Stimulated activated naive CD8-positive, alpha-beta T cell treated with anti-CD3 and anti-CD28 coated beads, Interleukin-15, amount 100 ng/mL, for 72 hours (primary cell): ENCODE data around the gene PDC.

Experiments
- ATAC-seq: fragments of 150-1000 bp; cut with Tn5 transposase; 2 replicates; pipeline ENCODE4 v1.10.0; 2021; ENCODE audit warnings: mild to moderate bottlenecking, moderate library complexity
- DNase-seq, 2 donors: peaks; one replicate each; pipeline ENCODE4 v3.0.0; 2021 to 2022
- H3K27ac Mint-ChIP-seq, 2 donors: one replicate each; pipeline ENCODE4 v1.8.0; 2022; ENCODE audit warnings: mild to moderate bottlenecking in 2 of 2, mixed read lengths in 2 of 2, moderate library complexity in 2 of 2
- H3K27me3 Mint-ChIP-seq: one replicate; pipeline ENCODE4 v1.8.0; 2022; ENCODE audit warnings: mixed read lengths
- H3K4me1 Mint-ChIP-seq: one replicate; pipeline ENCODE4 v1.8.0; 2022; ENCODE audit warnings: mild to moderate bottlenecking, mixed read lengths
- H3K4me3 Mint-ChIP-seq, 2 donors: one replicate each; pipeline ENCODE4 v1.8.0; 2022; ENCODE audit warnings: mild to moderate bottlenecking in 2 of 2, mixed read lengths in 2 of 2, moderate library complexity in 1 of 2
- H3K9me3 Mint-ChIP-seq, 2 donors: one replicate each; pipeline ENCODE4 v1.8.0; 2022; ENCODE audit warnings: mixed read lengths in 2 of 2

The PDC gene

DNA sequence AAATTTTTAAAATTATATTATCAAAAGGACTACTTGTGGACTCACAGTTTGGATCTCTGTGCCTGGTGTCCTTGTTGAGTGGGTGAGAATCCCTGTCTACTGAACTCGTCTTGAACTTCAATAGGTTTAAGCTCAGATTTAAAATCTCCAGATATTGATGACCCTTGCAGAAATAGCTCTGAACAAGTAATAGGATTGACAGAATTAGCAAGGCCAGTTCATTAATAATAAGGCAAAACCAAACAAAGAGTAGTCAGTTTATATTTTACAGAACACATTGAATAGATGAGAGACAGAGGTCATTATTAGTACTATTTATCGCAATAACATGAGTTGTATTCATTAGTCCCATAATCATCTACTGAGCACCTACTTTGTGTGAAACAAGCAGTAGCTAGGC lies at the start of gene PDC:
PDC (minus strand) TSS at position 101 of the 400 bp plus-strand sequence. CDS start 11,655 bp downstream, outside the sequence.
- no peak for ATAC-seq
- DNase-seq, result no peak
- peaks cover 3% of the 10 kb centered on the region for H3K27me3 Mint-ChIP-seq
- H3K4me1 Mint-ChIP-seq, result no peaks in the 10 kb centered on the region
- H3K4me3 Mint-ChIP-seq, result no peak within 1 kb of the TSS
- H3K9me3 Mint-ChIP-seq, result no peaks in the 10 kb centered on the region
- no peak within 1 kb of the TSS for H3K27ac Mint-ChIP-seq

- Mint-ChIP-seq H3K4me1 (no peaks in the 10 kb centered on the region), H3K27ac (no peak overlapping the region)
- DNase-seq, result no peak
Observed at GRCh38 chr1:186503190-186503589, 42.3 kb upstream of the PDC start.

DNA sequence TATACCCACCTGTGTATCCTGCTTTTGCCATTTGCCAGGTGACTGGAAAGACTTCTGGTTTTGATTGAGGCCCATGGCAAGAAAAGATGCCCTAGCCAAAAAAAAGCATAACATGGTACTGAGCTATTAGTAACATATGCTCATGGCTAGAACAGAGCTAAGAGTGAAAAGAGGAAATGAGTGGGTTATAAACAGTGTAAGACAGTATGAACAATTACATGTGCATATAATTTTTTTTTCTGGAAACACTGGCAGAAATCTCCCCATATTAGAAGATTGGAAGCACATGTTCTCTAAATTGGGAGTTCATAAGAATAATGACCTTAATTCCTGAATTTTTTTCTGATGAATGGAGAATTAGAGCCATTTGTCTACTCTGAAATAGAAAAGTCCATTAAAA lies 41.2 kb upstream of the PDC start:
- Mint-ChIP-seq H3K27me3 (no peaks in the 10 kb centered on the region), H3K4me3 (no peak overlapping the region), H3K27ac (no peak overlapping the region), H3K9me3 (peaks cover 0 to 5% of the 10 kb centered on the region in 2 donors), H3K4me1 (no peaks in the 10 kb centered on the region)
- no peak for ATAC-seq
- DNase-seq, result no peak

More at GRCh38 chr1:186503190-186503589, 42.3 kb upstream of the PDC start:
- peaks cover 5 to 7% of the 10 kb centered on the region in 2 donors for H3K9me3 Mint-ChIP-seq
- ATAC-seq, result no peak
- H3K27me3 Mint-ChIP-seq, result no peaks in the 10 kb centered on the region
- no peak overlapping the region for H3K4me3 Mint-ChIP-seq

GRCh38 chr1:186500804-186501203 lies 39.9 kb upstream of the PDC start:
- Mint-ChIP-seq H3K4me3 (no peak overlapping the region), H3K27me3 (no peaks in the 10 kb centered on the region), H3K9me3 (peaks cover 0 to 4% of the 10 kb centered on the region in 2 donors), H3K27ac (no peak overlapping the region), H3K4me1 (peaks cover 4% of the 10 kb centered on the region)
- DNase-seq (no peak), ATAC-seq (no peak)

DNA sequence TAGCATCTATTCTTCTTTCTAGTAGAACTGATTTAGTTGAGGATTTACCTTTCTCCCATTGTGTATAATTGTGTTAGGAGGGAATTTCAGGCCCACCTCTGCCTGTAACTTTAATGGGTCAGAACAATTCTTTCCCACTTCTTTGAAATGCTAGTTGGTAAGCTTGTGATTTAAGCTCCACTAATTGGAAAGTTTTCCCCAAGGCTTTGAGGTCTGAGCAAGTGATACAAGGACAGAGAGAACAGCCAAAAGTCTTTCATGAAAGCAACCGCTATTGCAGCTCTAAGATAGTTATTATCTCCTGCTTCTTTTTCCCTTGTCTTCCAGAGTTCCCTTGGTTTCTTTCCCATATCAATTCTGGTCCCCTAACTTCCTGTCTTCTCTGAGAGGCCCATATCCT lies 38.7 kb upstream of the PDC start:
- no peak overlapping the region for H3K4me3 Mint-ChIP-seq
- H3K27ac Mint-ChIP-seq, result no peak overlapping the region
- peaks cover 10% of the 10 kb centered on the region for H3K4me1 Mint-ChIP-seq
- no peak for DNase-seq
- no peaks in the 10 kb centered on the region for H3K9me3 Mint-ChIP-seq
- H3K27me3 Mint-ChIP-seq, result no peaks in the 10 kb centered on the region
- ATAC-seq, result no peak

GRCh38 chr1:186498695-186499389 lies 37.9 kb upstream of the PDC start:
- ATAC-seq (no peak), DNase-seq (no peak)
- no peak overlapping the region for H3K4me3 Mint-ChIP-seq
- H3K9me3 Mint-ChIP-seq, result no peaks in the 10 kb centered on the region
- no peaks in the 10 kb centered on the region for H3K27me3 Mint-ChIP-seq
- H3K4me1 Mint-ChIP-seq, result peaks cover 12% of the 10 kb centered on the region
- H3K27ac Mint-ChIP-seq, result no peak overlapping the region

GRCh38 chr1:186498071-186498470 lies 37.2 kb upstream of the PDC start:
- H3K4me1 Mint-ChIP-seq, result peaks cover 12% of the 10 kb centered on the region
- no peaks in the 10 kb centered on the region for H3K9me3 Mint-ChIP-seq
- no peak for DNase-seq
- H3K27me3 Mint-ChIP-seq, result no peaks in the 10 kb centered on the region
- ATAC-seq, result no peak
- H3K27ac Mint-ChIP-seq, result no peak overlapping the region
- H3K4me3 Mint-ChIP-seq, result no peak overlapping the region

GRCh38 chr1:186497651-186498050 lies 36.7 kb upstream of the PDC start:
- H3K4me3 Mint-ChIP-seq, result no peak overlapping the region
- DNase-seq, result no peak
- no peaks in the 10 kb centered on the region for H3K27me3 Mint-ChIP-seq
- H3K4me1 Mint-ChIP-seq, result peaks cover 12% of the 10 kb centered on the region
- no peak for ATAC-seq
- no peaks in the 10 kb centered on the region for H3K9me3 Mint-ChIP-seq
- no peak overlapping the region for H3K27ac Mint-ChIP-seq

GRCh38 chr1:186496171-186496851 lies 35.4 kb upstream of the PDC start:
- Mint-ChIP-seq H3K27me3 (no peaks in the 10 kb centered on the region), H3K9me3 (no peaks in the 10 kb centered on the region), H3K4me1 (peaks cover 12% of the 10 kb centered on the region), H3K4me3 (no peak overlapping the region), H3K27ac (no peak overlapping the region)
- no peak for DNase-seq
- no peak for ATAC-seq

- no peak overlapping the region for H3K27ac Mint-ChIP-seq
- no peaks in the 10 kb centered on the region for H3K9me3 Mint-ChIP-seq
- peaks cover 12% of the 10 kb centered on the region for H3K4me1 Mint-ChIP-seq
- H3K4me3 Mint-ChIP-seq, result no peak overlapping the region
- DNase-seq (peak in 1 of 2 donors; percentile 9), ATAC-seq (peak; percentile 60)
- no peaks in the 10 kb centered on the region for H3K27me3 Mint-ChIP-seq
Observed at GRCh38 chr1:186494832-186495271, 33.9 kb upstream of the PDC start.

DNA sequence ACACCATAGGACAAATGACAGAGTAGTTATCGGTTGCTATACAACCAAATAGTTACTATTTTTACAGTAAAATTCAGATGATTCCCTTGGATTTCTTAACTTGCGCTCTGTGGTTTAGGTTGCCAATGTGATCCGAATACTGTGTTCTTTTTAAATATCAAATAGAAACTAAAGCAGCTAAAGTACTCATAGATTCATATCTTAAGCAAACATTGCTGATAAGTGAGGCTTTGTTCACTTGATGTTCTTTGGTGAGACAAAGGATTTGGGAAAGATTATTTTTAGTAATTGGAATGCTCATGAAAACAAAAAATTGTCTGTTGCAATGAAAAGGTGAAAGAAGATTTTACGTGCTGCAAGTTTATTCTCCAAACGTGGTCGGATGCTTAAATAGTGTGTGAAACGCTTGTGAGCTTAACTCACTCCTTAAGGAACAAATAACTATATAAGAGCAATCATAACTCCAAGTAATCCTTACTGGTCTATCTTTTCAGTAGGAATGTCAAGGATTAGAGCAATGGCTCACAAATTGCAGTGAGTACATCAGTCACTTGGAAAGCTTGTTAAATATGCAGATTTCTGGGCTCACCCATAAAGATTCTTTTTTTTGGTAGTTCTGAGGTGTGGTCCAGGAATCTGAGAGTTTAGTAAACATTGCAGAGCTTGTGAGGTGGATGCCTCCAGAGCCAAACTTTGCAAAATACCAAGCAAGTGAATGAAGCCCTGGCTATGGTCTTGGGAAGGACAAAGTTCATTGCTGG lies 31.8 kb upstream of the PDC start:
- DNase-seq, result no peak
- Mint-ChIP-seq H3K27me3 (no peaks in the 10 kb centered on the region), H3K4me3 (no peak overlapping the region), H3K27ac (no peak overlapping the region), H3K9me3 (no peaks in the 10 kb centered on the region), H3K4me1 (peaks cover 12% of the 10 kb centered on the region)
- ATAC-seq, result no peak

- no peak for DNase-seq
- no peaks in the 10 kb centered on the region for H3K9me3 Mint-ChIP-seq
- no peak overlapping the region for H3K4me3 Mint-ChIP-seq
- H3K4me1 Mint-ChIP-seq, result peaks cover 12% of the 10 kb centered on the region
- H3K27me3 Mint-ChIP-seq, result no peaks in the 10 kb centered on the region
- no peak overlapping the region for H3K27ac Mint-ChIP-seq
- ATAC-seq, result no peak
Observed at GRCh38 chr1:186491336-186491735, 30.4 kb upstream of the PDC start.

DNA sequence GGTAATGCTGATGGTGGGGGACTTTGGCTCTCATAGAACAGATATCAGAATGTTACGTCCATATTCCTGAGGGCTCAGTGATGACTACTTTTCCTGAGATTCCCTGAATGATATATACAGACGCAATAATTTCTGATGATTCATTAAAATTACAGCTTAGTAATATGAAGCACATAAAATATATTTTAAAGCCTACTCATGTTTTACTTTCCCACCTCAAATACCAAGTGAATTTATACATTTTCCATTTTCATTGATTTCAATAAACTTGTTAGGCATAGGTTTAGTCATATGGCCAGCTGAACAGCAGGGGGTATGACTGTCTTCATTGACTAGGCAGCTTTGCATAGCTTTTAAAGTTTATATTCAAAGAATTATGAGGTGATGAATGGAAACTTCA lies 26.2 kb upstream of the PDC start:
- Mint-ChIP-seq H3K27me3 (peaks cover 8% of the 10 kb centered on the region), H3K4me1 (no peaks in the 10 kb centered on the region), H3K4me3 (no peak overlapping the region), H3K9me3 (no peaks in the 10 kb centered on the region), H3K27ac (peak overlapping the region in 1 of 2 donors; percentile 31)
- ATAC-seq (no peak), DNase-seq (no peak)

GRCh38 chr1:186486061-186486460 lies 25.1 kb upstream of the PDC start:
- H3K27me3 Mint-ChIP-seq, result peaks cover 8% of the 10 kb centered on the region
- no peak overlapping the region for H3K4me3 Mint-ChIP-seq
- DNase-seq (no peak), ATAC-seq (no peak)
- H3K27ac Mint-ChIP-seq, result no peak overlapping the region
- no peaks in the 10 kb centered on the region for H3K4me1 Mint-ChIP-seq
- H3K9me3 Mint-ChIP-seq, result no peaks in the 10 kb centered on the region

GRCh38 chr1:186483561-186483960 lies 22.6 kb upstream of the PDC start:
- DNase-seq (no peak), ATAC-seq (no peak)
- Mint-ChIP-seq H3K4me1 (no peaks in the 10 kb centered on the region), H3K4me3 (no peak overlapping the region), H3K27ac (no peak overlapping the region), H3K27me3 (peaks cover 8% of the 10 kb centered on the region), H3K9me3 (no peaks in the 10 kb centered on the region)
